NT2/D1 (cell line): ENCODE measurements around the gene LRRC8E.

Experiments
- SUZ12 ChIP-seq: IDR thresholded peaks from 2 replicates; pipeline ENCODE4 v1.6.1; 2011; ENCODE audit not compliant: insufficient read length, insufficient read depth; ENCODE audit errors: extremely low read depth
- YY1 ChIP-seq: IDR thresholded peaks from 2 replicates; pipeline ENCODE4 v1.6.1; 2011; ENCODE audit not compliant: insufficient read length, insufficient read depth

GRCh38 chr19:7930765-7931164 lies 42.5 kb downstream of the LRRC8E start:
- no peak for TF ChIP-seq SUZ12
- no peak for TF ChIP-seq YY1
